IMR-90 (cell line): ENCODE results near the gene ARPC4. TPM values are rescaled to one million over a fixed set of nuclear protein-coding genes. Genes with fewer than 3 reads are reported as not detected.

Experiments
- ATAC-seq: fragments of 200-7000 bp; cut with Tn5 transposase; 2 replicates; pipeline ENCODE4 v1.9.1; 2020; ENCODE audit warnings: low read depth, mild to moderate bottlenecking, moderate library complexity
- BruUV-seq: library from RNA; stranded (reverse); fragments of 400-500 nt; replicated peaks from 2 replicates; lab custom pipeline; 2021; lab: Mats Ljungman, UMichigan
- CTCF ChIA-PET: fragments of 300-600 bp; formaldehyde crosslinking; extraction: SDS; loops from one replicate; lab custom pipeline; 2021; ENCODE audit warnings: antibody characterized with exemption; lab: Yijun Ruan, JAX
- POLR2A ChIA-PET: fragments of 300-600 bp; sonication (Branson Sonifier 250); formaldehyde crosslinking; loops from one replicate; lab custom pipeline; 2022; ENCODE audit warnings: antibody characterized with exemption; ENCODE audit not compliant: unreplicated experiment; lab: Charles Lee
- DNase-seq: peaks from one replicate; pipeline ENCODE4 v3.0.0; 2013
- H2AFZ ChIP-seq: replicated peaks from 2 replicates; pipeline ENCODE3; 2013; ENCODE audit warnings: low read length, mild to moderate bottlenecking; ENCODE audit not compliant: poor library complexity
- H2AK5ac ChIP-seq: 2 replicates; pipeline ENCODE4 v1.6.1; 2013; ENCODE audit warnings: low read depth, low read length, inconsistent platforms
- H2AK9ac ChIP-seq: replicated peaks from 2 replicates; pipeline ENCODE3; 2013; ENCODE audit warnings: mild to moderate bottlenecking, low read depth, low read length, moderate library complexity; ENCODE audit not compliant: poor library complexity
- H2BK120ac ChIP-seq: 2 replicates; pipeline ENCODE4 v1.6.1; 2013; ENCODE audit warnings: low read depth, low read length, inconsistent platforms
- H2BK15ac ChIP-seq: 3 replicates; pipeline ENCODE4 v1.6.1; 2013; ENCODE audit warnings: low read depth, low read length, inconsistent platforms
- H2BK20ac ChIP-seq: 2 replicates; pipeline ENCODE4 v1.6.1; 2013; ENCODE audit warnings: low read depth, mild to moderate bottlenecking, inconsistent platforms, low read length, moderate library complexity
- H2BK5ac ChIP-seq: 2 replicates; pipeline ENCODE4 v1.6.1; 2013; ENCODE audit warnings: mild to moderate bottlenecking, low read depth, low read length, inconsistent platforms; ENCODE audit not compliant: poor library complexity, severe bottlenecking
- H3K14ac ChIP-seq: replicated peaks from 2 replicates; pipeline ENCODE4 v1.6.1; 2013; ENCODE audit warnings: low read depth, low read length, inconsistent platforms
- H3K18ac ChIP-seq: 2 replicates; pipeline ENCODE4 v1.6.1; 2013; ENCODE audit warnings: low read depth, low read length, control low read depth
- H3K23ac ChIP-seq: 2 replicates; pipeline ENCODE4 v1.6.1; 2013; ENCODE audit warnings: low read depth, low read length, inconsistent platforms
- H3K27ac ChIP-seq: 2 replicates; pipeline ENCODE4 v1.5.1; 2013; ENCODE audit warnings: mild to moderate bottlenecking, control low read depth, low read length; ENCODE audit not compliant: insufficient read depth
- H3K27me3 ChIP-seq: 2 replicates; pipeline ENCODE4 v1.6.1; 2013; ENCODE audit warnings: low read length; ENCODE audit not compliant: control insufficient read depth, insufficient read depth
- H3K36me3 ChIP-seq: 2 replicates; pipeline ENCODE4 v1.6.1; 2013; ENCODE audit warnings: low read length, mixed read lengths; ENCODE audit not compliant: control insufficient read depth, insufficient read depth
- H3K4ac ChIP-seq: 2 replicates; pipeline ENCODE4 v1.6.1; 2013; ENCODE audit warnings: low read depth, low read length, inconsistent platforms
- H3K4me1 ChIP-seq: 2 replicates; pipeline ENCODE4 v1.6.1; 2013; ENCODE audit warnings: low read length, mixed read lengths; ENCODE audit not compliant: control insufficient read depth, insufficient read depth
- H3K4me2 ChIP-seq: 2 replicates; pipeline ENCODE4 v1.6.1; 2013; ENCODE audit warnings: low read depth, mild to moderate bottlenecking, control low read depth, low read length, moderate library complexity
- H3K4me3 ChIP-seq: 2 replicates; pipeline ENCODE4 v1.5.1; 2013; ENCODE audit warnings: low read depth, mild to moderate bottlenecking, control low read depth, low read length, moderate library complexity; ENCODE audit not compliant: insufficient read depth
- H3K56ac ChIP-seq: 2 replicates; pipeline ENCODE4 v1.6.1; 2013; ENCODE audit warnings: low read length, inconsistent platforms; ENCODE audit not compliant: insufficient read depth; ENCODE audit errors: extremely low read depth
- H3K79me1 ChIP-seq, 2 experiments: 2 replicates each; pipeline ENCODE4 v1.6.1; 2013; ENCODE audit warnings: low read length in 2 of 2, inconsistent platforms in 1 of 2, low read depth in 1 of 2
- H3K9ac ChIP-seq: 2 replicates; pipeline ENCODE4 v1.6.1; 2013; ENCODE audit warnings: low read depth, low read length, control low read depth
- H3K9me1 ChIP-seq: 2 replicates; pipeline ENCODE4 v1.6.1; 2013; ENCODE audit warnings: low read length, inconsistent platforms; ENCODE audit not compliant: insufficient read depth
- H3K9me3 ChIP-seq: 2 replicates; pipeline ENCODE4 v1.6.1; 2013; ENCODE audit warnings: low read length; ENCODE audit not compliant: control insufficient read depth, insufficient read depth
- H4K20me1 ChIP-seq: 2 replicates; pipeline ENCODE4 v1.6.1; 2013; ENCODE audit warnings: low read length, inconsistent platforms; ENCODE audit not compliant: insufficient read depth
- H4K5ac ChIP-seq: 2 replicates; pipeline ENCODE4 v1.6.1; 2013; ENCODE audit warnings: mild to moderate bottlenecking, low read depth, low read length, control low read depth
- H4K8ac ChIP-seq, 2 experiments: 2 replicates each; pipeline ENCODE4 v1.6.1; 2013; ENCODE audit warnings: low read depth in 2 of 2, low read length in 2 of 2, control low read depth in 1 of 2, inconsistent platforms in 1 of 2
- H4K91ac ChIP-seq: 2 replicates; pipeline ENCODE4 v1.6.1; 2013; ENCODE audit warnings: low read depth, low read length, inconsistent platforms; ENCODE audit not compliant: insufficient read depth
- BHLHE40 ChIP-seq: fragments of 150-350 bp; IDR thresholded peaks from 2 replicates; pipeline ENCODE4 v1.6.1; 2016; ENCODE audit warnings: mild to moderate bottlenecking, low read depth, low read length
- CEBPB ChIP-seq: IDR thresholded peaks from 2 replicates; pipeline ENCODE4 v1.6.1; 2012; ENCODE audit warnings: low read depth, low read length, improper control_type of control experiment
- CHD1 ChIP-seq: IDR thresholded peaks from 2 replicates; pipeline ENCODE4 v1.6.1; 2012; ENCODE audit warnings: low read depth, low read length, improper control_type of control experiment
- CTCF ChIP-seq: conservative IDR thresholded peaks from 2 replicates; pipeline ENCODE4 v1.5.1; 2012; ENCODE audit warnings: mild to moderate bottlenecking, low read depth, low read length, improper control_type of control experiment
- ELK1 ChIP-seq: fragments of 150-350 bp; IDR thresholded peaks from 2 replicates; pipeline ENCODE4 v1.6.1; 2016; ENCODE audit warnings: low read depth, mild to moderate bottlenecking, low read length, moderate library complexity, borderline replicate concordance
- FOS ChIP-seq: fragments of 150-350 bp; IDR thresholded peaks from 2 replicates; pipeline ENCODE4 v1.6.1; 2016; ENCODE audit warnings: low read depth, low read length
- MAFK ChIP-seq: IDR thresholded peaks from 2 replicates; pipeline ENCODE4 v1.6.1; 2012; ENCODE audit warnings: low read depth, low read length, improper control_type of control experiment
- MAZ ChIP-seq: IDR thresholded peaks from 2 replicates; pipeline ENCODE4 v1.6.1; 2012; ENCODE audit warnings: low read depth, mild to moderate bottlenecking, low read length, improper control_type of control experiment, moderate library complexity, borderline replicate concordance
- MXI1 ChIP-seq: IDR thresholded peaks from 2 replicates; pipeline ENCODE4 v1.6.1; 2012; ENCODE audit warnings: low read depth, mild to moderate bottlenecking, low read length, moderate library complexity, borderline replicate concordance
- NFE2L2 ChIP-seq: fragments of 150-350 bp; IDR thresholded peaks from 2 replicates; pipeline ENCODE4 v1.6.1; 2016; ENCODE audit warnings: low read depth, mild to moderate bottlenecking, low read length
- POLR2A ChIP-seq: IDR thresholded peaks from 2 replicates; pipeline ENCODE4 v1.6.1; 2012; ENCODE audit warnings: mild to moderate bottlenecking, low read depth, low read length
- RAD21 ChIP-seq: IDR thresholded peaks from 2 replicates; pipeline ENCODE4 v1.6.1; 2012; ENCODE audit warnings: low read length, improper control_type of control experiment
- RCOR1 ChIP-seq: IDR thresholded peaks from 2 replicates; pipeline ENCODE4 v1.6.1; 2012; ENCODE audit warnings: mild to moderate bottlenecking, low read length, improper control_type of control experiment; ENCODE audit not compliant: insufficient replicate concordance
- RFX5 ChIP-seq: IDR thresholded peaks from 2 replicates; pipeline ENCODE4 v1.8.0; 2012; ENCODE audit warnings: low read depth, mild to moderate bottlenecking, low read length, moderate library complexity
- SMC3 ChIP-seq: fragments of 150-350 bp; IDR thresholded peaks from 2 replicates; pipeline ENCODE4 v1.6.1; 2016; ENCODE audit warnings: low read depth, mild to moderate bottlenecking, antibody characterized with exemption, low read length, moderate library complexity
- USF2 ChIP-seq: fragments of 150-350 bp; IDR thresholded peaks from 2 replicates; pipeline ENCODE4 v1.6.1; 2017; ENCODE audit warnings: mild to moderate bottlenecking, antibody characterized with exemption, low read length, low read depth
- WGBS, 2 experiments: methylation state at CpG; one replicate each; pipeline versions ENCODE4 v1.1.5 to v1.1.7; 2013; ENCODE audit warnings: missing lambda C conversion rate in 2 of 2; ENCODE audit not compliant: insufficient read length in 1 of 2; ENCODE audit errors: extremely low coverage in 2 of 2; 5-methylcytosine and 5-hydroxymethylcytosine counted together
- dilution Hi-C: fragments of 300-500 bp; cut with HindIII; formaldehyde crosslinking; loops from one replicate; pipeline ENCODE4 v1.14.3; 2018; ENCODE audit warnings: low sequenced_read_pairs; ENCODE audit not compliant: unreplicated experiment
- in situ Hi-C: fragments of 300-500 bp; cut with MboI; formaldehyde crosslinking; loops from 3 replicates; pipeline ENCODE4 v1.14.3; 2019; ENCODE audit warnings: low sequenced_read_pairs, inconsistent platforms, mixed read lengths
- intact Hi-C: fragments of 100-400 bp; cut with micrococcal nuclease; formaldehyde crosslinking; loops from 2 replicates; pipeline ENCODE4 v1.10.0; 2022
- polyA plus RNA-seq, 3 experiments: library from polyadenylated mRNA; depleted of rRNA; stranded (reverse); fragments of >200 nt; gene quantifications; 2 replicates each; pipeline ENCODE4 v1.2.3, GENCODE V29; 2012; ENCODE audit warnings: low replicate concordance in 1 of 3
- total RNA-seq: library from RNA; depleted of rRNA; stranded (reverse); fragments of >200 nt; gene quantifications from 2 replicates; pipeline ENCODE4 v1.2.3, GENCODE V29; 2012

The ARPC4 gene
- total and polyA plus RNA-seq, 2 of the 4 experiments (the other 2 are of a cell fraction) = 188 to 383 TPM

GRCh38 chr3:9812870-9813483 is 20.1 kb downstream of the ARPC4 start:
- dilution Hi-C loops = no loop called here
- H3K9ac ChIP-seq = no peak overlapping the region
- no peak overlapping the region for H2AK5ac ChIP-seq
- no peaks in the 10 kb centered on the region for H3K27me3 ChIP-seq
- in situ Hi-C loops = no loop called here
- H3K79me1 ChIP-seq = peaks cover 0 to 8% of the 10 kb centered on the region in 2 experiments; a peak in 1 of 4 replicates
- BruUV-seq = no TSS peak
- CTCF ChIA-PET = no interaction called here
- TF ChIP-seq POLR2A (no peak), CTCF (no peak), RFX5 (no peak), BHLHE40 (no peak), ELK1 (no peak), CEBPB (no peak), RAD21 (no peak), RCOR1 (no peak), NFE2L2 (no peak), MAFK (no peak), USF2 (no peak), CHD1 (no peak), FOS (no peak), SMC3 (no peak), MAZ (no peak), MXI1 (no peak)
- ATAC-seq (no peak), DNase-seq (no peak)
- no peak overlapping the region for H2AK9ac ChIP-seq
- H3K4ac ChIP-seq = no peak overlapping the region
- H4K5ac ChIP-seq = no peak overlapping the region
- no peak overlapping the region for H2BK15ac ChIP-seq
- peaks cover 8% of the 10 kb centered on the region for H4K20me1 ChIP-seq
- no peaks in the 10 kb centered on the region for H3K9me3 ChIP-seq
- H3K56ac ChIP-seq = no peak overlapping the region
- peaks cover 9% of the 10 kb centered on the region for H3K36me3 ChIP-seq
- H3K18ac ChIP-seq = no peak overlapping the region
- WGBS, 2 experiments = 90% methylated on average over 8 of the region's 9 CpGs; no CpG with 5 or more reads in 1 of the 2 experiments
- H2BK20ac ChIP-seq = no peak overlapping the region
- no peak overlapping the region for H3K4me2 ChIP-seq
- H4K91ac ChIP-seq = no peak overlapping the region
- no peak overlapping the region for H4K8ac ChIP-seq
- no peak overlapping the region for H3K27ac ChIP-seq
- H2BK120ac ChIP-seq = no peak overlapping the region
- peaks cover 4% of the 10 kb centered on the region for H3K9me1 ChIP-seq
- POLR2A ChIA-PET = no interaction called here
- H3K14ac ChIP-seq = no peak overlapping the region
- H3K23ac ChIP-seq = no peak overlapping the region
- H2BK5ac ChIP-seq = no peak overlapping the region
- intact Hi-C loops = no loop called here
- H3K4me1 ChIP-seq = peaks cover 7% of the 10 kb centered on the region
- H2AFZ ChIP-seq = no peak overlapping the region
- H3K4me3 ChIP-seq = no peak overlapping the region
